HG02610 (cell line): ENCODE results near the gene TLR8.

Experiments
- ATAC-seq: cut with Tn5 transposase; IDR thresholded peaks from one replicate; pipeline ENCODE4 v1.9.1; 2021; ENCODE audit warnings: mild to moderate bottlenecking, moderate library complexity; ENCODE audit not compliant: unreplicated experiment

TLR8 gene

GRCh38 chrX:12965131-12965940 lies 58.9 kb downstream of the TLR8 start:
- no peak for ATAC-seq

GRCh38 chrX:12966151-12966550 lies 59.7 kb downstream of the TLR8 start:
- no peak for ATAC-seq

- no peak for ATAC-seq
Measured at GRCh38 chrX:12967711-12968465, 61.5 kb downstream of the TLR8 start.

- ATAC-seq: no peak
Measured at GRCh38 chrX:12970691-12971202, 64.3 kb downstream of the TLR8 start.

GRCh38 chrX:12971282-12972003 lies 65.0 kb downstream of the TLR8 start:
- no peak for ATAC-seq

GRCh38 chrX:12972243-12972642 lies 65.8 kb downstream of the TLR8 start:
- no peak for ATAC-seq
